Gastroesophageal sphincter (tissue), 3 donors: ENCODE results near the gene LCTL.

Experiments used
- EP300 ChIP-seq: sonication (generic); formaldehyde crosslinking; IDR thresholded peaks from one replicate; pipeline ENCODE4 v1.6.1; 2017; ENCODE audit warnings: antibody characterized with exemption, mild to moderate bottlenecking
- POLR2AphosphoS5 ChIP-seq: sonication (generic); formaldehyde crosslinking; IDR thresholded peaks from one replicate; pipeline ENCODE4 v1.6.1; 2017; ENCODE audit warnings: antibody characterized with exemption
- TF ChIP-seq, protein P1 (sequence below), 4 experiments: fragments of 200-600 bp in 2 of 4; fragments of 450-650 bp in 2 of 4; sonication (generic) in 1 of 4; IDR thresholded peaks; one replicate each; pipeline ENCODE4 v1.5.1; 2017 to 2019; ENCODE audit warnings: antibody characterized with exemption in 4 of 4, mild to moderate bottlenecking in 2 of 4, moderate library complexity in 2 of 4

DNA sequence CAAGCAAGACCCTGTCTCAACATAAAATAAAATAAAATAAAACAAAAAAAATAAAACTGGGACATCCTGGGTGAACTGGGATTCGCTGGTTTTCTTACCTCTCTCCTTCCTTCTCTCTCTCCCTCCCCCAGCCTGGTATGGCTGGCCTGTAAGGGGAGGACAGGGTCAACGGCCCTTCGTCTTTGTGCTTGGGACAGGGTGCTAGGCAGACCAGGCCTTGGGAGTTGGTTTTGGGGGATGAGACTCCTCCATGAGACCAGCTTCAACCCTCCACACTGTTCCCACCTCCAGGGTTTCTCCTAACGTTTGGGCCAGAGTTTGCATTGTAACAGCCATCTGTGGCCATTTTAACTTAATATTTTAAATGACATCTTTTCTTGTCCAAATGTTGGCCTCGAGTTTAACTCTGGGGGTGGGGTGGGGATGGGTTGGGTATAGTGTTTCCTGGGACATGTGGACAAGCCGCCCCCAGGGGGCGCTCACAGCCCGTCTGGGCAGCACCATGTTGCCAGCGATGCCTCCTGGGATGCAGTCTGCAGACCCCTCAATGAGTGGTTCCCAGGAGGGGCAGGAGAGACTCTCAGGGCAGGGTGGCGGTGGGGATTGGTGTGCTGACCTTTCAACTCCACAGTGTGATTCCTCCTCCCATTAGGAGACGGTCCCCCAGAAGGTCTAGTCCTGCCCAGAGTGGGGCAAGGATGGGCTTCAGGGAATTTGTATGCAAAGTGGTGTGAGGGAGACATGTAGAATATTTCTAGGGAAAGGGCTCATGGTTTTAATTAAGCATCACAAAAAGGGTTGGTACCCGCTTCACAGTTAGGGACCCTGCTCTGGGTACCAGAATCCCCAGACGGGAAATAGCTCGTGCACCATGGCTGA is 37.7 kb upstream of the LCTL start:
- TF ChIP-seq, protein P1, sequence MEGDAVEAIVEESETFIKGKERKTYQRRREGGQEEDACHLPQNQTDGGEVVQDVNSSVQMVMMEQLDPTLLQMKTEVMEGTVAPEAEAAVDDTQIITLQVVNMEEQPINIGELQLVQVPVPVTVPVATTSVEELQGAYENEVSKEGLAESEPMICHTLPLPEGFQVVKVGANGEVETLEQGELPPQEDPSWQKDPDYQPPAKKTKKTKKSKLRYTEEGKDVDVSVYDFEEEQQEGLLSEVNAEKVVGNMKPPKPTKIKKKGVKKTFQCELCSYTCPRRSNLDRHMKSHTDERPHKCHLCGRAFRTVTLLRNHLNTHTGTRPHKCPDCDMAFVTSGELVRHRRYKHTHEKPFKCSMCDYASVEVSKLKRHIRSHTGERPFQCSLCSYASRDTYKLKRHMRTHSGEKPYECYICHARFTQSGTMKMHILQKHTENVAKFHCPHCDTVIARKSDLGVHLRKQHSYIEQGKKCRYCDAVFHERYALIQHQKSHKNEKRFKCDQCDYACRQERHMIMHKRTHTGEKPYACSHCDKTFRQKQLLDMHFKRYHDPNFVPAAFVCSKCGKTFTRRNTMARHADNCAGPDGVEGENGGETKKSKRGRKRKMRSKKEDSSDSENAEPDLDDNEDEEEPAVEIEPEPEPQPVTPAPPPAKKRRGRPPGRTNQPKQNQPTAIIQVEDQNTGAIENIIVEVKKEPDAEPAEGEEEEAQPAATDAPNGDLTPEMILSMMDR (IDR thresholded peaks at IDR 0.05): peak in 3 of 4 experiments; percentile 71 to 87 (median 80)
- no peak for TF ChIP-seq EP300
- no peak for TF ChIP-seq POLR2AphosphoS5
